Ishikawa (cell line): ENCODE data around the gene NUP210.

Experiments
- CEBPB ChIP-seq: IDR thresholded peaks from 2 replicates; pipeline ENCODE4 v1.6.1; 2012
- CREB1 ChIP-seq: IDR thresholded peaks from 2 replicates; pipeline ENCODE4 v1.6.1; 2012; ENCODE audit warnings: low read depth
- EGR1 ChIP-seq: IDR thresholded peaks from 2 replicates; pipeline ENCODE4 v1.6.1; 2012
- EP300 ChIP-seq: IDR thresholded peaks from 2 replicates; pipeline ENCODE4 v1.6.1; 2012; ENCODE audit warnings: borderline replicate concordance
- FOXM1 ChIP-seq: IDR thresholded peaks from 2 replicates; pipeline ENCODE4 v1.6.1; 2012; ENCODE audit warnings: low read depth, borderline replicate concordance
- MAX ChIP-seq: IDR thresholded peaks from 2 replicates; pipeline ENCODE4 v1.6.1; 2012
- NFIC ChIP-seq: IDR thresholded peaks from 2 replicates; pipeline ENCODE4 v1.6.1; 2012
- RAD21 ChIP-seq: IDR thresholded peaks from 2 replicates; pipeline ENCODE4 v1.6.1; 2012; ENCODE audit warnings: low read depth
- REST ChIP-seq: IDR thresholded peaks from 2 replicates; pipeline ENCODE4 v1.6.1; 2012; ENCODE audit warnings: low read depth, mild to moderate bottlenecking
- TAF1 ChIP-seq: IDR thresholded peaks from 2 replicates; pipeline ENCODE4 v1.6.1; 2012; ENCODE audit warnings: low read depth, mild to moderate bottlenecking
- TCF12 ChIP-seq: IDR thresholded peaks from 2 replicates; pipeline ENCODE4 v1.6.1; 2012; ENCODE audit warnings: low read depth
- TEAD4 ChIP-seq: IDR thresholded peaks from 2 replicates; pipeline ENCODE4 v1.6.1; 2012
- USF1 ChIP-seq: IDR thresholded peaks from 2 replicates; pipeline ENCODE4 v1.6.1; 2012
- YY1 ChIP-seq: IDR thresholded peaks from 2 replicates; pipeline ENCODE4 v1.6.1; 2012; ENCODE audit warnings: low read depth
- ZBTB7A ChIP-seq: IDR thresholded peaks from 2 replicates; pipeline ENCODE4 v1.6.1; 2012; ENCODE audit warnings: low read depth

NUP210 gene

GRCh38 chr3:13372656-13373055, 47.5 kb downstream of the NUP210 start:
- TF ChIP-seq TCF12 (no peak), RAD21 (no peak), EP300 (no peak), CREB1 (no peak)

GRCh38 chr3:13372126-13372525, 48.0 kb downstream of the NUP210 start:
- TF ChIP-seq EGR1: no peak
- no peak for TF ChIP-seq REST
- no peak for TF ChIP-seq FOXM1
- TF ChIP-seq YY1: no peak
- no peak for TF ChIP-seq TEAD4
- TF ChIP-seq CREB1: no peak
- no peak for TF ChIP-seq CEBPB
- TF ChIP-seq USF1: no peak
- TF ChIP-seq TCF12: no peak
- TF ChIP-seq ZBTB7A: no peak

GRCh38 chr3:13371100-13372075, 48.7 kb downstream of the NUP210 start:
- TF ChIP-seq EGR1 (no peak), FOXM1 (no peak)

GRCh38 chr3:13370609-13371008, 49.5 kb downstream of the NUP210 start:
- no peak for TF ChIP-seq YY1
- no peak for TF ChIP-seq USF1
- no peak for TF ChIP-seq FOXM1
- no peak for TF ChIP-seq REST
- no peak for TF ChIP-seq CEBPB
- no peak for TF ChIP-seq RAD21
- TF ChIP-seq EP300: no peak
- no peak for TF ChIP-seq EGR1
- no peak for TF ChIP-seq NFIC
- no peak for TF ChIP-seq TCF12
- TF ChIP-seq MAX: no peak
- TF ChIP-seq ZBTB7A: no peak

GRCh38 chr3:13370055-13370454, 50.1 kb downstream of the NUP210 start:
- no peak for TF ChIP-seq CREB1
- no peak for TF ChIP-seq FOXM1
- no peak for TF ChIP-seq EP300
- no peak for TF ChIP-seq TEAD4
- no peak for TF ChIP-seq RAD21
- no peak for TF ChIP-seq TCF12
- TF ChIP-seq TAF1: no peak
- no peak for TF ChIP-seq REST
- TF ChIP-seq CEBPB: no peak
- no peak for TF ChIP-seq EGR1
- no peak for TF ChIP-seq MAX
- no peak for TF ChIP-seq NFIC
- no peak for TF ChIP-seq YY1
